Stomach (tissue), 9 donors: ENCODE data around the gene MFF. TPM values are rescaled to one million over a fixed set of nuclear protein-coding genes. Genes with fewer than 3 reads are reported as not detected.
A peak's percentile ranks its signal among the peaks of the same experiment; 100 is the strongest.

Source experiments
- DNase-seq, 2 donors: peaks; one replicate each; pipeline versions ENCODE4 v3.0.0 to v3.0.0-alpha.2; 2013 to 2019
- H3K27ac ChIP-seq, 5 donors: fragments of 200-600 bp in 4 of 5; sonication (generic) in 4 of 5; one replicate each; pipeline ENCODE4 v1.5.1; 2013 to 2019; ENCODE audit warnings: mild to moderate bottlenecking in 1 of 5, moderate library complexity in 1 of 5
- H3K27me3 ChIP-seq, 3 donors: fragments of 200-600 bp; sonication (generic); one replicate each; pipeline ENCODE4 v1.5.1; 2017 to 2019; ENCODE audit warnings: mixed run types in 1 of 3
- H3K36me3 ChIP-seq, 4 donors: fragments of 200-600 bp; sonication (generic); 1 replicate in 3 of 4; 2 replicates in 1 of 4; pipeline ENCODE4 v1.5.1; 2016 to 2019
- H3K4me1 ChIP-seq, 4 donors: fragments of 200-600 bp; sonication (generic); one replicate each; pipeline ENCODE4 v1.5.1; 2016 to 2019
- H3K4me3 ChIP-seq, 4 donors: fragments of 200-600 bp; sonication (generic) in 3 of 4; one replicate each; pipeline ENCODE4 v1.5.1; 2016 to 2019; ENCODE audit warnings: mild to moderate bottlenecking in 1 of 4
- H3K9me3 ChIP-seq, 4 donors: fragments of 200-600 bp; sonication (generic); one replicate each; pipeline ENCODE4 v1.5.1; 2016 to 2019
- CTCF ChIP-seq, 7 experiments: fragments of 450-650 bp in 4 of 7; fragments of 200-600 bp in 3 of 7; sonication (generic) in 3 of 7; IDR thresholded peaks; one replicate each; pipeline ENCODE4 v1.5.1; 2016 to 2019; ENCODE audit warnings: antibody characterized with exemption in 7 of 7, control low read depth in 2 of 7, mild to moderate bottlenecking in 1 of 7
- EP300 ChIP-seq: sonication (generic); formaldehyde crosslinking; IDR thresholded peaks from one replicate; pipeline ENCODE4 v1.6.1; 2017; ENCODE audit warnings: antibody characterized with exemption
- POLR2A ChIP-seq, 4 donors: fragments of 450-650 bp; IDR thresholded peaks; one replicate each; pipeline ENCODE4 v1.6.1; 2016; ENCODE audit warnings: antibody characterized with exemption in 4 of 4, control low read depth in 2 of 4, mild to moderate bottlenecking in 1 of 4, moderate library complexity in 1 of 4
- POLR2AphosphoS5 ChIP-seq, 3 donors: sonication (generic); formaldehyde crosslinking; IDR thresholded peaks; one replicate each; pipeline ENCODE4 v1.6.1; 2016; ENCODE audit warnings: antibody characterized with exemption in 3 of 3
- WGBS, 5 donors: extraction: QIAGEN DNeasy Blood & Tissue Kit in 3 of 5; methylation state at CpG; one replicate each; pipeline versions ENCODE4 v1.1.5 to v1.1.7; 2013 to 2018; 5-methylcytosine and 5-hydroxymethylcytosine counted together
- intact Hi-C: fragments of 100-400 bp; cut with DNase I; formaldehyde crosslinking; loops from one replicate; pipeline ENCODE4 v1.15.1; 2023; ENCODE audit warnings: low total_unique reads
- polyA plus RNA-seq, 3 donors: library from polyadenylated mRNA; stranded (reverse); fragments of 200-250 nt; gene quantifications; one replicate each; pipeline ENCODE4 v1.2.3, GENCODE V29; 2013
- total RNA-seq, 5 donors: library from RNA; depleted of rRNA; stranded (reverse); fragments of >200 nt; gene quantifications; one replicate each; pipeline versions ENCODE4 v1.1.0 to v1.2.3, GENCODE V29; 2014 to 2016
- donor health status: healthy with polysubstance abuse.
- donor health status: Bipolar disorder and iron deficiency.
- donor health status: healthy.

The MFF gene
- total and polyA plus RNA-seq, 8 donors = 16.8 to 322 (median 89.0) TPM

GRCh38 chr2:227296671-227297405 lies 28.2 kb upstream of the MFF start:
- Histone ChIP-seq H3K4me3 (no peak overlapping the region), H3K27ac (no peak overlapping the region), H3K4me1 (peaks cover 0 to 11% (median 3%) of the 10 kb centered on the region in 4 donors), H3K9me3 (no peaks in the 10 kb centered on the region), H3K27me3 (no peaks in the 10 kb centered on the region), H3K36me3 (no peaks in the 10 kb centered on the region)
- DNase-seq = peak in 1 of 2 donors; percentile 35
- intact Hi-C loops = no loop called here
- WGBS, 5 donors = 67 to 80% (median 69%) methylated on average over 3 of the region's 3 CpGs
- TF ChIP-seq EP300 = no peak
- TF ChIP-seq POLR2AphosphoS5 (IDR thresholded peaks at IDR 0.05) = no peak
- no peak for TF ChIP-seq CTCF (IDR thresholded peaks at IDR 0.05)
- TF ChIP-seq POLR2A (IDR thresholded peaks at IDR 0.05) = no peak

GRCh38 chr2:227301523-227301922 lies 23.5 kb upstream of the MFF start:
- Histone ChIP-seq H3K4me1 (peaks cover 0 to 11% (median 3%) of the 10 kb centered on the region in 4 donors), H3K36me3 (peaks cover 0 to 10% (median 0%) of the 10 kb centered on the region in 4 donors), H3K9me3 (no peaks in the 10 kb centered on the region), H3K4me3 (no peak overlapping the region), H3K27me3 (no peaks in the 10 kb centered on the region), H3K27ac (no peak overlapping the region)
- TF ChIP-seq CTCF (IDR thresholded peaks at IDR 0.05) (no peak), POLR2AphosphoS5 (IDR thresholded peaks at IDR 0.05) (no peak), EP300 (no peak), POLR2A (IDR thresholded peaks at IDR 0.05) (no peak)
- no peak for DNase-seq
- 62 to 85% (median 78%) methylated on average over 1 of the region's 1 CpG for WGBS, 5 donors
- intact Hi-C loops = no loop called here

- WGBS, 5 donors = 78 to 94% (median 89%) methylated on average over 4 of the region's 4 CpGs
- no peak overlapping the region for H3K4me3 ChIP-seq
Measured at GRCh38 chr2:227308784-227309183, 16.3 kb upstream of the MFF start.

GRCh38 chr2:227310756-227311110 lies 14.3 kb upstream of the MFF start:
- H3K36me3 ChIP-seq = no peaks in the 10 kb centered on the region
- H3K27me3 ChIP-seq = no peaks in the 10 kb centered on the region
- 87 to 98% (median 93%) methylated on average over 4 of the region's 4 CpGs for WGBS, 5 donors
- H3K4me3 ChIP-seq = no peak overlapping the region
- H3K9me3 ChIP-seq = no peaks in the 10 kb centered on the region
- H3K4me1 ChIP-seq = no peaks in the 10 kb centered on the region
- intact Hi-C loops = no loop called here
- H3K27ac ChIP-seq = no peak overlapping the region
- TF ChIP-seq EP300 = no peak
- TF ChIP-seq CTCF (IDR thresholded peaks at IDR 0.05) = no peak
- no peak for TF ChIP-seq POLR2AphosphoS5 (IDR thresholded peaks at IDR 0.05)
- TF ChIP-seq POLR2A (IDR thresholded peaks at IDR 0.05) = no peak
- DNase-seq = no peak

More at GRCh38 chr2:227308784-227309183, 16.3 kb upstream of the MFF start:
- no peak for TF ChIP-seq CTCF (IDR thresholded peaks at IDR 0.05)
- no peak for TF ChIP-seq POLR2AphosphoS5 (IDR thresholded peaks at IDR 0.05)
- TF ChIP-seq EP300 = no peak
- TF ChIP-seq POLR2A (IDR thresholded peaks at IDR 0.05) = no peak
- H3K4me1 ChIP-seq = no peaks in the 10 kb centered on the region
- H3K27ac ChIP-seq = no peak overlapping the region
- DNase-seq = no peak
- peaks cover 0 to 8% (median 0%) of the 10 kb centered on the region in 4 donors for H3K36me3 ChIP-seq
- no peaks in the 10 kb centered on the region for H3K9me3 ChIP-seq
- no peaks in the 10 kb centered on the region for H3K27me3 ChIP-seq
- intact Hi-C loops = no loop called here
